Amniotic stem cell (primary cell): ENCODE measurements around the gene PKM.
"Not testable (repeated sequence)": the region's sequence is repeated elsewhere in the genome, so short reads cannot be mapped to it uniquely, and the experiment has no call there.

Source experiments
- DNase-seq: peaks from one replicate; lab custom pipeline; 2025; lab: John Stamatoyannopoulos, UW

Gene PKM

GRCh38 chr15:72176159-72176558, 54.8 kb downstream of the PKM start:
- no peak for DNase-seq

- no peak for DNase-seq
Measured at GRCh38 chr15:72175186-72176044, 55.6 kb downstream of the PKM start.

- no peak for DNase-seq
Measured at GRCh38 chr15:72174551-72175165, 56.3 kb downstream of the PKM start.

- no peak for DNase-seq
Measured at GRCh38 chr15:72173864-72174550, 57.0 kb downstream of the PKM start.

- no peak for DNase-seq
Measured at GRCh38 chr15:72173401-72173800, 57.6 kb downstream of the PKM start.

GRCh38 chr15:72172796-72173195, 58.2 kb downstream of the PKM start:
- DNase-seq = no peak

GRCh38 chr15:72171978-72172377, 59.0 kb downstream of the PKM start:
- DNase-seq = not testable (repeated sequence)

- DNase-seq = no peak
Measured at GRCh38 chr15:72170691-72171090, 60.3 kb downstream of the PKM start.

GRCh38 chr15:72169921-72170611, 60.9 kb downstream of the PKM start:
- no peak for DNase-seq

GRCh38 chr15:72169236-72169920, 61.6 kb downstream of the PKM start:
- DNase-seq = no peak

- no peak for DNase-seq
Measured at GRCh38 chr15:72168808-72169190, 62.2 kb downstream of the PKM start.

- DNase-seq = no peak
Measured at GRCh38 chr15:72168131-72168807, 62.7 kb downstream of the PKM start.

GRCh38 chr15:72167445-72167844, 63.5 kb downstream of the PKM start:
- DNase-seq = no peak

GRCh38 chr15:72166716-72167417, 64.1 kb downstream of the PKM start:
- DNase-seq = no peak

- no peak for DNase-seq
Measured at GRCh38 chr15:72163719-72164118, 67.3 kb downstream of the PKM start.

- DNase-seq = no peak
Measured at GRCh38 chr15:72162569-72162968, 68.4 kb downstream of the PKM start.

GRCh38 chr15:72161361-72162132, 69.4 kb downstream of the PKM start:
- no peak for DNase-seq

- DNase-seq = no peak
Measured at GRCh38 chr15:72160696-72161245, 70.2 kb downstream of the PKM start.

- DNase-seq = no peak
Measured at GRCh38 chr15:72156928-72157327, 74.1 kb downstream of the PKM start.
